ENCODE measurements around the gene ERC1. TPM values are rescaled to one million over a fixed set of nuclear protein-coding genes. Genes with fewer than 3 reads are reported as not detected.
A peak's percentile ranks its signal among the peaks of the same experiment; 100 is the strongest.

The ERC1 gene
- total and polyA plus RNA-seq, 12 donors, result 6.5 to 67.5 (median 47.5) TPM

- no peaks in the 10 kb centered on the region for H3K27me3 ChIP-seq
- DNase-seq (no peak), ATAC-seq (no peak)
- H3K36me3 ChIP-seq, result peaks cover 0 to 22% (median 0%) of the 10 kb centered on the region in 9 donors
- no peak for TF ChIP-seq CTCF (IDR thresholded peaks at IDR 0.05)
- no peak overlapping the region for H3K4me3 ChIP-seq
- intact Hi-C loops (cut with DNase I), result loop anchor here in 2 of 10 donors (10.0 kb wide), 2 partner anchors 277 to 287 kb away; no protein-coding TSS in a partner anchor
- no peak overlapping the region for H3K27ac ChIP-seq
- peaks cover 0 to 20% (median 11%) of the 10 kb centered on the region in 9 donors for H3K4me1 ChIP-seq
- WGBS, 2 donors, result 91 to 96% methylated on average over 3 of the region's 3 CpGs
- H3K9me3 ChIP-seq, result no peaks in the 10 kb centered on the region
Observed at GRCh38 chr12:1287446-1287975, 296.5 kb downstream of the ERC1 start.

- ATAC-seq, result no peak
- H3K4me3 ChIP-seq, result no peak overlapping the region
- H3K4me1 ChIP-seq, result peaks cover 0 to 20% (median 11%) of the 10 kb centered on the region in 9 donors
- no peaks in the 10 kb centered on the region for H3K27me3 ChIP-seq
- 92 to 94% methylated on average over 7 of the region's 7 CpGs for WGBS, 2 donors
- intact Hi-C loops (cut with DNase I), result loop anchor here in 2 of 10 donors (10.0 kb wide), 2 partner anchors 276 to 286 kb away; no protein-coding TSS in a partner anchor
- H3K9me3 ChIP-seq, result no peaks in the 10 kb centered on the region
- H3K27ac ChIP-seq, result no peak overlapping the region
- H3K36me3 ChIP-seq, result peaks cover 0 to 22% (median 0%) of the 10 kb centered on the region in 9 donors
- TF ChIP-seq CTCF (IDR thresholded peaks at IDR 0.05), result no peak
- DNase-seq, result no peak
Observed at GRCh38 chr12:1288333-1288732, 297.3 kb downstream of the ERC1 start.

GRCh38 chr12:1289371-1290155 lies 298.5 kb downstream of the ERC1 start:
- Histone ChIP-seq H3K27me3 (no peaks in the 10 kb centered on the region), H3K4me1 (peaks cover 0 to 20% (median 11%) of the 10 kb centered on the region in 9 donors), H3K36me3 (peaks cover 0 to 32% (median 3%) of the 10 kb centered on the region in 9 donors), H3K4me3 (no peak overlapping the region), H3K9me3 (no peaks in the 10 kb centered on the region), H3K27ac (peak overlapping the region in 3 of 10 donors; percentile 22 to 67 (median 27))
- DNase-seq (no peak), ATAC-seq (peak in 5 of 8 donors; percentile 44 to 67 (median 64))
- intact Hi-C loops (cut with DNase I), result loop anchor here in 2 of 10 donors (10.0 kb wide), 2 partner anchors 275 to 285 kb away; no protein-coding TSS in a partner anchor
- no peak for TF ChIP-seq CTCF (IDR thresholded peaks at IDR 0.05)
- WGBS, 2 donors, result 54 to 64% methylated on average over 7 of the region's 7 CpGs

DNA sequence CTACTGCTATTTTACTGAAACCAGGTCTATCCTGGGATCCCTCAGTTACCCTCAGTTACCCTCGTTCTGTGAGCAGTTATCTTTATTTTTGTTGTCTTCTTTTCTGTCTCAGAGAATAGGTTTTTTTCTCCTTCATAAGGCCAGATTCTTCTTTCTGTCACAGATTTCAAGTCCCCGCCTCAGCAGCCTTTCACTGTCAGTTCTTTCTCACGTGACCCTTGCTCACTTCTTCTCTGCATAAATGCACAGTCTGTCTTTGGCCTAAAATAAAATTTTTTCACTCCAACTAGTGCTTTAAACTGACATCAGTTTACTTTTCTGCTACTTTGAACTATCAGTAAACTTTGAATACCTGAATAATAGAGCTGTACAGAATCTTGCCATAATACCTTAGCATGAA lies 299.7 kb downstream of the ERC1 start:
- Histone ChIP-seq H3K4me3 (no peak overlapping the region), H3K36me3 (peaks cover 0 to 42% (median 3%) of the 10 kb centered on the region in 9 donors), H3K27ac (peak overlapping the region in 2 of 10 donors; percentile 10 to 67), H3K27me3 (no peaks in the 10 kb centered on the region), H3K9me3 (no peaks in the 10 kb centered on the region), H3K4me1 (peaks cover 0 to 20% (median 11%) of the 10 kb centered on the region in 9 donors)
- WGBS, 2 donors, result 89 to 94% methylated on average over 3 of the region's 3 CpGs
- no peak for TF ChIP-seq CTCF (IDR thresholded peaks at IDR 0.05)
- intact Hi-C loops (cut with DNase I), result no loop called here
- DNase-seq, result no peak
- no peak for ATAC-seq

Measured in heart right ventricle (tissue), 16 donors.